Glutamatergic neuron (in vitro differentiated cells): ENCODE data around the gene QRICH1. TPM values are rescaled to one million over a fixed set of nuclear protein-coding genes. Genes with fewer than 3 reads are reported as not detected.

Source experiments
- DNase-seq: peaks from one replicate; pipeline ENCODE4 v3.0.0; 2022
- H3K27ac Mint-ChIP-seq: one replicate; pipeline ENCODE4 v1.8.0; 2020; ENCODE audit warnings: mild to moderate bottlenecking, mixed read lengths, inconsistent platforms; ENCODE audit not compliant: unreplicated experiment
- H3K27me3 Mint-ChIP-seq: one replicate; pipeline ENCODE4 v1.8.0; 2020; ENCODE audit warnings: mild to moderate bottlenecking, moderate library complexity, mixed read lengths, inconsistent platforms; ENCODE audit not compliant: unreplicated experiment
- H3K36me3 Mint-ChIP-seq: one replicate; pipeline ENCODE4 v1.8.0; 2020; ENCODE audit warnings: mild to moderate bottlenecking, mixed read lengths, inconsistent platforms; ENCODE audit not compliant: unreplicated experiment
- H3K4me1 Mint-ChIP-seq: one replicate; pipeline ENCODE4 v1.8.0; 2020; ENCODE audit warnings: mild to moderate bottlenecking, low read depth, mixed read lengths, inconsistent platforms; ENCODE audit not compliant: unreplicated experiment
- H3K4me3 Mint-ChIP-seq: one replicate; pipeline ENCODE4 v1.8.0; 2020; ENCODE audit warnings: mild to moderate bottlenecking, mixed read lengths, inconsistent platforms; ENCODE audit not compliant: unreplicated experiment
- H3K9me3 Mint-ChIP-seq: one replicate; pipeline ENCODE4 v1.8.0; 2020; ENCODE audit warnings: mild to moderate bottlenecking, moderate library complexity, mixed read lengths, inconsistent platforms; ENCODE audit not compliant: unreplicated experiment
- total RNA-seq: library from RNA; stranded (reverse); fragmentation: NEBNext Ultra II Directional; extraction: Animal tissue kit (Norgen Biotek cat#: 25700); gene quantifications from one replicate; pipeline ENCODE4 v1.2.1, GENCODE V29; 2021; ENCODE audit not compliant: unreplicated experiment
- TF ChIP-seq, protein P1 (sequence below): fragments of 200-600 bp; sonication (generic); IDR thresholded peaks from one replicate; pipeline ENCODE4 v1.5.0; 2021; ENCODE audit not compliant: partially characterized antibody, unreplicated experiment

Gene QRICH1
- total RNA-seq, 1 donor from 2014 or later, result 135 TPM

DNA sequence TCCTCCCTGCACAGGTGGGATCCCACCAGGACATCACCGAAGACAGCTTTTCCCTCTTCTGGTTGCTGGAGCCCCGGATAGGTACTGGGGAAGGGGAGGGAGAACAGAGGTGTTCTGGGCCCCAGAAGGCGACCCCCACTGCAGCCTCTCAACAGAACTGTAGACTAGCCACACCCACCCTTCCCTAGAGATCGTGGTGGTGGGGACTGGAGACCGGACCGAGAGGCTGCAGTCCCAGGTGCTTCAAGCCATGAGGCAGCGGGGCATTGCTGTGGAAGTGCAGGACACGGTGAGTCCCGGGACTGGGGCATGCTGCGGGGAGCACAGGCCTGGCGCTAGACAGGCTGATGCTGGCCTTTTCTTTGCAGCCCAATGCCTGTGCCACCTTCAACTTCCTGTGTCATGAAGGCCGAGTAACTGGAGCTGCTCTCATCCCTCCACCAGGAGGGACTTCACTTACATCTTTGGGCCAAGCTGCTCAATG lies 71.1 kb downstream of the QRICH1 start:
- TF ChIP-seq, protein P1, sequence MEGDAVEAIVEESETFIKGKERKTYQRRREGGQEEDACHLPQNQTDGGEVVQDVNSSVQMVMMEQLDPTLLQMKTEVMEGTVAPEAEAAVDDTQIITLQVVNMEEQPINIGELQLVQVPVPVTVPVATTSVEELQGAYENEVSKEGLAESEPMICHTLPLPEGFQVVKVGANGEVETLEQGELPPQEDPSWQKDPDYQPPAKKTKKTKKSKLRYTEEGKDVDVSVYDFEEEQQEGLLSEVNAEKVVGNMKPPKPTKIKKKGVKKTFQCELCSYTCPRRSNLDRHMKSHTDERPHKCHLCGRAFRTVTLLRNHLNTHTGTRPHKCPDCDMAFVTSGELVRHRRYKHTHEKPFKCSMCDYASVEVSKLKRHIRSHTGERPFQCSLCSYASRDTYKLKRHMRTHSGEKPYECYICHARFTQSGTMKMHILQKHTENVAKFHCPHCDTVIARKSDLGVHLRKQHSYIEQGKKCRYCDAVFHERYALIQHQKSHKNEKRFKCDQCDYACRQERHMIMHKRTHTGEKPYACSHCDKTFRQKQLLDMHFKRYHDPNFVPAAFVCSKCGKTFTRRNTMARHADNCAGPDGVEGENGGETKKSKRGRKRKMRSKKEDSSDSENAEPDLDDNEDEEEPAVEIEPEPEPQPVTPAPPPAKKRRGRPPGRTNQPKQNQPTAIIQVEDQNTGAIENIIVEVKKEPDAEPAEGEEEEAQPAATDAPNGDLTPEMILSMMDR, result no peak
- peaks cover 14% of the 10 kb centered on the region for H3K27me3 Mint-ChIP-seq
- peak overlapping the region; percentile 92 for H3K4me3 Mint-ChIP-seq
- H3K9me3 Mint-ChIP-seq, result peaks cover 15% of the 10 kb centered on the region
- peak overlapping the region; percentile 90 for H3K27ac Mint-ChIP-seq
- no peak for DNase-seq
- H3K4me1 Mint-ChIP-seq, result peaks cover 11% of the 10 kb centered on the region
- no peaks in the 10 kb centered on the region for H3K36me3 Mint-ChIP-seq

DNA sequence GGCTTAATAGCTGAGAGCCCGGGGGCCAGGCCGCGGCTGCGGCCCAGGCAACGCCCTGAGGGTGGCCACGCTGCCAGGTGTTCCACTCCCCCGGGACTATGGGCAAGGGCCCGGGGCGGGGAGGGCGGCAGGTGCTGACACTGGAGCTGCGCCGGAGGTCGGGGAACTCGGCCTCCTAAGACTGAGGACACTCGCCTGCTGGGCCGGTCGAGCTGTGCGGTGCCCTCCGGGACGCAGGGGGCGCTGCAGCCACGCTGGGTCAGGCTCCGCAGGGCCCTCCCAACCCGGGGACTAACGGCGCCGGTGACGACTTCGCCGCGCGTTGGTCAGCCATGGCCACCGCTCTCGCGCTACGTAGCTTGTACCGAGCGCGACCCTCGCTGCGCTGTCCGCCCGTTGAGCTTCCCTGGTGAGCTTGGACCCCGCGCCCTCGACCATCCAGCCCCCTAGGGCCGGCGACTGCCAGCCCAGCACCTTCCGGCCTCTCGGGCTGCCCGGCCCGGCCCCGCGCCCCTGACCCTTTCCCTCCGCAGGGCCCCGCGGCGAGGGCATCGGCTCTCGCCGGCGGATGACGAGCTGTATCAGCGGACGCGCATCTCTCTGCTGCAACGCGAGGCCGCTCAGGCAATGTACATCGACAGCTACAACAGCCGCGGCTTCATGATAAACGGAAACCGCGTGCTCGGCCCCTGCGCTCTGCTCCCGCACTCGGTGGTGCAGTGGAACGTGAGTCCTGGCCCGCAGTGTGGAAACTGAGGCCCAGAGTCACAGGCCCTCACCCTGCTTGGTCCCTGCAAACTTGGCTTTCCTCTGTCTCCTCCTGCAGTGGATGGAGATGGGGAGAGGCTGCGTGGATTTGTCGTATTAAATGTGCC lies 71.8 kb downstream of the QRICH1 start, which contains the start of gene NDUFAF3:
Gene NDUFAF3 (plus strand): TSS at position 309 of the 875 bp plus-strand sequence. CDS start 24 bp downstream, at position 333.
- H3K27ac Mint-ChIP-seq, result peak within 1 kb of the TSS; percentile 90
- DNase-seq, result peak; percentile 98
- TF ChIP-seq, protein P1, result peak; percentile 96
- H3K27me3 Mint-ChIP-seq, result peaks cover 13% of the 10 kb centered on the region
- H3K4me3 Mint-ChIP-seq, result peak within 1 kb of the TSS; percentile 95
- H3K4me1 Mint-ChIP-seq, result peaks cover 11% of the 10 kb centered on the region
- peaks cover 15% of the 10 kb centered on the region for H3K9me3 Mint-ChIP-seq
- H3K36me3 Mint-ChIP-seq, result no peaks in the 10 kb centered on the region

DNA sequence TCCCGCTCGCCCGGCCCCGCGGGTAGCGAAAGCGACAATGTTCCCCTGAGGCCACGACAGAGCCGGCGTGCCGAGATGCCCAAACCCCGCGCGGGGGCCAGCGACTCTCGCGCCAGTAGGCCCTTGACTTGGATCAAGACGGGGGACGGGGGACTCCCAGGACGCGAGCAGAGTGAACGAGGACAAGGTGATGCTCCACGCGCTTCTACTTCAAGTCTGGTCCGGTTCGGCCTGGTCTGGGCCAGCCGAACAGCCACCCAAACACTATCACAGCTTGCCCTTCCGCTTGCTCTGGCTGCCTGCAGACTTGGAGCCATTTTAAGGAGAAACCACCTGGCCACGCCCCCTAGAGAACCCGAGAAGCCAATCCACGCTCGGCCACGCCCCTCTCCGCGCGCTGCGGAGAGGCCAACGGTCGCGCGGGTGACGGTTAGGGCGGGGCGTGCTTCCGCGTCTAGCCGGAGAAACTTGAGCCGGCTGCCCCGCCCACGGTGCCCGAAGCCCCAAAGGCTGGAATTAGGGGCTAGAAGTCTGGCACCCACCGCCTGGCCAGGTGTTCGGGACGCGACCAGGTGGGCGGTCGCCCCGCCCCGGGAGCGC lies 72.6 kb downstream of the QRICH1 start:
- Mint-ChIP-seq H3K4me3 (peak overlapping the region; percentile 95), H3K36me3 (no peaks in the 10 kb centered on the region), H3K27ac (peak overlapping the region; percentile 90), H3K4me1 (peaks cover 11% of the 10 kb centered on the region), H3K9me3 (peaks cover 14% of the 10 kb centered on the region), H3K27me3 (peaks cover 11% of the 10 kb centered on the region)
- TF ChIP-seq, protein P1, result no peak
- DNase-seq, result peak; percentile 98

DNA sequence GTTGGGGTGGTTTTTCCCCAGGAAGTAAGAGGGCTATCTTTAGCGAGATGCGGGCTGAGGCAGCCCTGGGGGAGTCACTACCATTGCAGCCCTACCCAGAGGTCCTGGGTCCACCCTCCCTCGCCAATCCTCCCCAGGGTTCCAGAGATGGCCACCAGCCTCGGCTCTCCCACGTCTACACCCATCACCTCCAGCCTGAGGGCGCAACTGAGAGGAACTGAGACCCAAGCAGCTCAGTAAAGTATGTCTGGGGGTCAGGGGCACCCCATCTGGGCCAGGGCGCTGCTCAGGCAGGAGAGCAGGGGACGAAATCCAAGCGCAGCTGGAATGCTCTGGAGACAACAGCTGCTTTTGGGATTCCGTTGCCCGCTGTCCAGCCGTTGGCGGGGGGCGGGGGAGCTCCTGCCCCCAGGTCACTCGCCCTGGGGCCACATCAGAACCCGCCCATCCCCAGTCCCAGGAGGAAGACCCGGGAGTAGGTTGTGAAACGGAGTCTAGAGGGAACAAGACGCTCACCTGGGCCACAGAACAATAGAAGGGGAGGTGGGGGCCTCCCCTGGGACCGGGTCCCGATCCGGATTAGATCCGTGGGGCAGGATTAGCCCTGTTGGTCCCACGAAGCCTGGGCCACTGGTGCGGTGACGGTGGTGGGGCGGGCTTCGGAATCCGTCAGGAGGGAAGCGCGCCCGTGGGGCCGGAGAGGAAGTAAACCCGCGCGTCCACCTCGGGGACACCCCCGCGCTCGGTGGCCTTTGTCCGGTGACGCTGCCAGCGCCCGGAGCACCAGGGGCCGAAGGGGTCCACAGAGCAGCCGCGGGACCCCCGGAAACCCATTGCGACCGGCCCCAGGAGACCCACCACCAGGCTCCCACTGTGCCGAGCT lies 73.3 kb downstream of the QRICH1 start:
- Mint-ChIP-seq H3K27me3 (peaks cover 14% of the 10 kb centered on the region), H3K4me3 (peak overlapping the region; percentile 95), H3K27ac (peak overlapping the region; percentile 28), H3K36me3 (no peaks in the 10 kb centered on the region), H3K9me3 (peaks cover 12% of the 10 kb centered on the region), H3K4me1 (peaks cover 11% of the 10 kb centered on the region)
- DNase-seq, result no peak
- TF ChIP-seq, protein P1, result no peak
